ENCODE results near the gene DMRTC2.

Gene DMRTC2

GRCh38 chr19:41845001-41845050 is at the start of gene DMRTC2:
DMRTC2 (plus strand) TSS chr19:41845042; CDS start chr19:41847429, 2,387 bp downstream.
- no peak for DNase-seq (ENCODE audit: low read depth)

- no peak for DNase-seq (ENCODE audit: low read depth)
Measured at GRCh38 chr19:41796362-41796761, 48.5 kb upstream of the DMRTC2 start, which contains the start of gene CEACAM3. CEACAM3 (plus strand) TSS chr19:41796587; CDS start chr19:41796678, 91 bp downstream.

- DNase-seq (ENCODE audit: low read depth) = no peak
Measured at GRCh38 chr19:41796901-41797300, 47.9 kb upstream of the DMRTC2 start.

GRCh38 chr19:41799444-41800000 is 45.3 kb upstream of the DMRTC2 start:
- no peak for DNase-seq (ENCODE audit: low read depth)

GRCh38 chr19:41801031-41801430 is 43.8 kb upstream of the DMRTC2 start:
- DNase-seq (ENCODE audit: low read depth) = no peak

- no peak for DNase-seq (ENCODE audit: low read depth)
Measured at GRCh38 chr19:41801792-41802211, 43.0 kb upstream of the DMRTC2 start.

- DNase-seq (ENCODE audit: low read depth) = no peak
Measured at GRCh38 chr19:41802770-41803169, 42.1 kb upstream of the DMRTC2 start.

- DNase-seq (ENCODE audit: low read depth) = no peak
Measured at GRCh38 chr19:41804336-41804735, 40.5 kb upstream of the DMRTC2 start.

GRCh38 chr19:41807176-41807575 is 37.7 kb upstream of the DMRTC2 start:
- no peak for DNase-seq (ENCODE audit: low read depth)

GRCh38 chr19:41808663-41809566 is 35.9 kb upstream of the DMRTC2 start:
- DNase-seq (ENCODE audit: low read depth) = no peak

GRCh38 chr19:41810301-41810700 is 34.5 kb upstream of the DMRTC2 start:
- DNase-seq (ENCODE audit: low read depth) = no peak

- no peak for DNase-seq (ENCODE audit: low read depth)
Measured at GRCh38 chr19:41811036-41811435, 33.8 kb upstream of the DMRTC2 start.

- no peak for DNase-seq (ENCODE audit: low read depth)
Measured at GRCh38 chr19:41811981-41812380, 32.9 kb upstream of the DMRTC2 start.

- DNase-seq (ENCODE audit: low read depth) = no peak
Measured at GRCh38 chr19:41813911-41814310, 30.9 kb upstream of the DMRTC2 start.

GRCh38 chr19:41815301-41815700 is 29.5 kb upstream of the DMRTC2 start:
- DNase-seq (ENCODE audit: low read depth) = no peak

GRCh38 chr19:41816761-41817160 is 28.1 kb upstream of the DMRTC2 start:
- DNase-seq (ENCODE audit: low read depth) = no peak

GRCh38 chr19:41821003-41821735 is 23.7 kb upstream of the DMRTC2 start:
- DNase-seq (ENCODE audit: low read depth) = no peak

- no peak for DNase-seq (ENCODE audit: low read depth)
Measured at GRCh38 chr19:41837981-41838708, 6.7 kb upstream of the DMRTC2 start.

GRCh38 chr19:41839211-41839610 is 5.6 kb upstream of the DMRTC2 start:
- no peak for DNase-seq (ENCODE audit: low read depth)

GRCh38 chr19:41843371-41843770 is 1.5 kb upstream of the DMRTC2 start:
- DNase-seq (ENCODE audit: low read depth) = no peak

- DNase-seq (ENCODE audit: low read depth) = no peak
Measured at GRCh38 chr19:41844601-41845000, 241 bp upstream of the DMRTC2 start, which contains the start of gene LYPD4. LYPD4 (minus strand) TSS chr19:41844683; CDS start chr19:41839285, 5,398 bp downstream.

GRCh38 chr19:41845051-41845590 is 279 bp downstream of the DMRTC2 start:
- DNase-seq (ENCODE audit: low read depth) = no peak
